Endothelial cell of umbilical vein (primary cell): ENCODE results near the gene SAMD11. TPM values are rescaled to one million over a fixed set of nuclear protein-coding genes. Genes with fewer than 3 reads are reported as not detected.

Experiments
- BruUV-seq: library from RNA; stranded (reverse); fragments of 400-500 nt; replicated peaks from 2 replicates; lab custom pipeline; 2021; lab: Mats Ljungman, UMichigan
- CTCF ChIA-PET: fragments of 300-600, 350-600 bp; sonication (Branson Sonifier 250); formaldehyde crosslinking; loops from one replicate; lab custom pipeline; 2021; ENCODE audit warnings: antibody characterized with exemption, inconsistent platforms; lab: Charles Lee
- POLR2A ChIA-PET: fragments of 300-600, 350-600 bp; sonication (Branson Sonifier 250); formaldehyde crosslinking; loops from one replicate; lab custom pipeline; 2021; ENCODE audit warnings: antibody characterized with exemption, inconsistent platforms; lab: Charles Lee
- DNase-seq: peaks from one replicate; pipeline ENCODE4 v3.0.0-alpha.2; 2011; ENCODE audit warnings: low read depth, low spot score
- FAIRE-seq: peaks from 2 replicates; lab custom pipeline; 2011; peaks lifted over from hg19 to GRCh38; lab: Jason Lieb, UNC
- H2AFZ ChIP-seq: 2 replicates; pipeline ENCODE4 v1.6.0; 2012; ENCODE audit warnings: low read depth, low read length, control low read depth, inconsistent platforms
- H3K27ac ChIP-seq: 2 replicates; pipeline ENCODE4 v1.5.1; 2011; ENCODE audit warnings: low read depth, mild to moderate bottlenecking, control low read depth, low read length, moderate library complexity; ENCODE audit not compliant: insufficient read depth
- H3K27me3 ChIP-seq, 2 experiments: 2 replicates each; pipeline versions ENCODE4 v1.6.0 to v1.6.1; 2011; ENCODE audit warnings: low read length in 2 of 2, mixed read lengths in 1 of 2; ENCODE audit not compliant: control insufficient read depth in 2 of 2, insufficient read depth in 2 of 2
- H3K36me3 ChIP-seq, 2 experiments: 2 replicates in 1 of 2; 3 replicates in 1 of 2; pipeline ENCODE4 v1.5.1; 2011; ENCODE audit warnings: low read length in 2 of 2, mild to moderate bottlenecking in 1 of 2, moderate library complexity in 1 of 2; ENCODE audit not compliant: control insufficient read depth in 2 of 2, insufficient read depth in 2 of 2; ENCODE audit errors: extremely low read depth in 1 of 2
- H3K4me1 ChIP-seq: 3 replicates; pipeline ENCODE4 v1.5.1; 2011; ENCODE audit warnings: mild to moderate bottlenecking, low read length; ENCODE audit not compliant: control insufficient read depth, insufficient read depth; ENCODE audit errors: extremely low read depth
- H3K4me2 ChIP-seq: 2 replicates; pipeline ENCODE4 v1.6.1; 2011; ENCODE audit warnings: low read length, control low read depth, mixed read lengths; ENCODE audit not compliant: insufficient read depth
- H3K4me3 ChIP-seq, 3 experiments: fragments of 200-600 bp in 1 of 3; sonication (generic), shearing (Covaris generic) in 1 of 3; replicated peaks in 1 of 3; 2 replicates each; pipeline ENCODE4 v1.5.1; 2011 to 2016; ENCODE audit warnings: control low read depth in 3 of 3, low read length in 3 of 3, mild to moderate bottlenecking in 2 of 3, inconsistent platforms in 1 of 3, low read depth in 1 of 3, moderate library complexity in 1 of 3; ENCODE audit not compliant: insufficient read depth in 1 of 3
- H3K79me2 ChIP-seq: 2 replicates; pipeline ENCODE4 v1.6.0; 2012; ENCODE audit warnings: low read length, inconsistent platforms; ENCODE audit not compliant: control insufficient read depth, insufficient read depth
- H3K9ac ChIP-seq: replicated peaks from 2 replicates; pipeline ENCODE3; 2011; ENCODE audit warnings: low read length, control low read depth; ENCODE audit not compliant: insufficient read depth; ENCODE audit errors: extremely low read depth
- H3K9me1 ChIP-seq: replicated peaks from 3 replicates; pipeline ENCODE4 v1.6.0; 2011; ENCODE audit warnings: mild to moderate bottlenecking, low read length; ENCODE audit not compliant: control insufficient read depth, insufficient read depth; ENCODE audit errors: extremely low read depth
- H3K9me3 ChIP-seq: replicated peaks from 2 replicates; pipeline ENCODE4 v1.5.1; 2012; ENCODE audit warnings: low read length, inconsistent platforms; ENCODE audit not compliant: control insufficient read depth, insufficient read depth
- H4K20me1 ChIP-seq: replicated peaks from 2 replicates; pipeline ENCODE3; 2011; ENCODE audit warnings: mild to moderate bottlenecking, low read length; ENCODE audit not compliant: control insufficient read depth, insufficient read depth; ENCODE audit errors: extremely low read depth
- EZH2 ChIP-seq: IDR thresholded peaks from 2 replicates; pipeline ENCODE4 v1.6.1; 2012; ENCODE audit warnings: borderline replicate concordance, low read depth, mild to moderate bottlenecking, moderate library complexity, low read length, inconsistent platforms; ENCODE audit not compliant: severe bottlenecking
- MYC ChIP-seq: IDR thresholded peaks from one replicate; pipeline ENCODE4 v1.6.1; 2011; ENCODE audit warnings: mild to moderate bottlenecking, low read depth, low read length
- POLR2AphosphoS5 ChIP-seq: IDR thresholded peaks from 2 replicates; pipeline ENCODE4 v1.6.1; 2012; ENCODE audit warnings: low read depth, mild to moderate bottlenecking, control low read depth, low read length, moderate library complexity; ENCODE audit not compliant: insufficient read depth
- dilution Hi-C: fragments of 300-500 bp; cut with MboI; formaldehyde crosslinking; loops from one replicate; pipeline ENCODE4 v1.15.0; 2019; ENCODE audit warnings: low sequenced_read_pairs; ENCODE audit not compliant: extremely low pct_ligation_motif_present
- intact Hi-C: fragments of 100-400 bp; cut with micrococcal nuclease; formaldehyde crosslinking; loops from one replicate; pipeline ENCODE4 v1.10.0; 2022
- polyA plus RNA-seq, 4 experiments: library from polyadenylated mRNA; depleted of rRNA in 3 of 4; stranded (reverse) in 3 of 4; unstranded in 1 of 4; fragments of >200 nt; gene quantifications; 2 replicates each; pipeline versions ENCODE4 v1.2.1 to v1.2.3, GENCODE V29; 2011 to 2012; ENCODE audit warnings: missing spikeins in 1 of 4
- total RNA-seq: library from RNA; stranded (reverse); gene quantifications from 2 replicates; pipeline ENCODE4 v1.2.3, GENCODE V29; 2021

The SAMD11 gene
- total and polyA plus RNA-seq, 2 donors (not counting 3 experiments of a cell fraction or from before 2014, with no cell fraction given) = not detected

GRCh38 chr1:905071-905749 lies 18.5 kb upstream of the SAMD11 start:
- H3K27ac ChIP-seq = no peak overlapping the region
- intact Hi-C loops (loop anchor here (2.0 kb wide), 1 partner anchor 18 kb away; the partner anchor contains the start of gene SAMD11), dilution Hi-C loops (no loop called here)
- TF ChIP-seq POLR2AphosphoS5 = no peak
- TF ChIP-seq MYC = no peak
- TF ChIP-seq EZH2 = peak; percentile 28
- BruUV-seq = no TSS peak
- H3K9ac ChIP-seq = no peak overlapping the region
- H3K27me3 ChIP-seq = no peaks in the 10 kb centered on the region
- DNase-seq (no peak), FAIRE-seq (no peak)
- H3K4me2 ChIP-seq = no peak overlapping the region
- POLR2A ChIA-PET = no interaction called here
- peak overlapping the region in 1 of 3 experiments; percentile 19 for H3K4me3 ChIP-seq
- H3K9me1 ChIP-seq = no peaks in the 10 kb centered on the region
- H3K9me3 ChIP-seq = no peaks in the 10 kb centered on the region
- H3K36me3 ChIP-seq = no peaks in the 10 kb centered on the region
- CTCF ChIA-PET = interaction anchor here (0.6 to 1.6 kb wide), 15 partner anchors 8 to 80 kb away, joined by 3 to 14 read pairs (median 5); partner anchors contain the start of genes KLHL17, NOC2L, PERM1 and PLEKHN1
- no peaks in the 10 kb centered on the region for H4K20me1 ChIP-seq
- peak overlapping the region; percentile 75 for H2AFZ ChIP-seq
- no peaks in the 10 kb centered on the region for H3K79me2 ChIP-seq
- H3K4me1 ChIP-seq = no peaks in the 10 kb centered on the region

- CTCF ChIA-PET = interaction anchor here (0.9 to 1.6 kb wide), 2 partner anchors 11 to 32 kb away, joined by 4 to 9 read pairs; no protein-coding TSS in a partner anchor
These were observed 17.7 kb upstream of the SAMD11 start for GRCh38 chr1:905811-906599.

More at GRCh38 chr1:905811-906599, 17.7 kb upstream of the SAMD11 start:
- H2AFZ ChIP-seq = no peak overlapping the region
- no peaks in the 10 kb centered on the region for H3K9me1 ChIP-seq
- H3K27ac ChIP-seq = no peak overlapping the region
- H3K4me1 ChIP-seq = no peaks in the 10 kb centered on the region
- intact Hi-C loops (loop anchor here (2.0 kb wide), 1 partner anchor 17 kb away; the partner anchor contains the start of gene SAMD11), dilution Hi-C loops (no loop called here)
- no peaks in the 10 kb centered on the region for H3K9me3 ChIP-seq
- H3K36me3 ChIP-seq = no peaks in the 10 kb centered on the region
- DNase-seq (no peak), FAIRE-seq (no peak)
- BruUV-seq = no TSS peak
- H3K27me3 ChIP-seq = no peaks in the 10 kb centered on the region
- POLR2A ChIA-PET = no interaction called here
- no peaks in the 10 kb centered on the region for H4K20me1 ChIP-seq
- no peak overlapping the region for H3K9ac ChIP-seq
- no peaks in the 10 kb centered on the region for H3K79me2 ChIP-seq
- no peak overlapping the region for H3K4me3 ChIP-seq
- H3K4me2 ChIP-seq = no peak overlapping the region
- TF ChIP-seq MYC (no peak), POLR2AphosphoS5 (no peak)
